ENCODE data around the gene DMXL1. TPM values are rescaled to one million over a fixed set of nuclear protein-coding genes. Genes with fewer than 3 reads are reported as not detected.

Gene DMXL1
- total RNA-seq, 4 donors from 2014 or later, result 78.8 to 181 (median 90.3) TPM

DNA sequence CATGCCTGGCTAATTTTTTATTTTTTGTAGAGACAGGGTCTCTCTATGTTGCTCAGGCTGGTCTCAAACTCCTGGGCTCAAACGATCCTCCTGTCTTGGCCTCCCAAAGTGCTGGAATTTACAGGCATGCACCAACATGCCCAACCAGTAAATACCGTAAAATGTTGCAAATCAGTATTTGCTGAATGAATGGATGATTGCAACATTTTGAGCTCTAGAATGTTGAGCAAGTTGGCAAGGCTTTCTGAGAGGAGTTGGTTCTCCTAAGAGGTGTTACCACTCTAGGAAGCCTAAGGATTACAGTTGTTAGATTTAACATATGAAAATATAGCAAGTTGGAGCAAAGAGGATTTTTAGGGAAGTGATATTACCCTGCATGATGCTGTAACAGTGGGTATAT is 15.6 kb upstream of the DMXL1 start:
- Histone ChIP-seq H3K4me1 (no peaks in the 10 kb centered on the region), H3K9me3 (no peaks in the 10 kb centered on the region), H3K4me3 (no peak overlapping the region), H3K27ac (no peak overlapping the region), H3K36me3 (no peaks in the 10 kb centered on the region), H3K27me3 (no peaks in the 10 kb centered on the region)
- DNase-seq, result no peak
- TF ChIP-seq POLR2A (IDR thresholded peaks at IDR 0.05), result no peak
- TF ChIP-seq, protein P1, sequence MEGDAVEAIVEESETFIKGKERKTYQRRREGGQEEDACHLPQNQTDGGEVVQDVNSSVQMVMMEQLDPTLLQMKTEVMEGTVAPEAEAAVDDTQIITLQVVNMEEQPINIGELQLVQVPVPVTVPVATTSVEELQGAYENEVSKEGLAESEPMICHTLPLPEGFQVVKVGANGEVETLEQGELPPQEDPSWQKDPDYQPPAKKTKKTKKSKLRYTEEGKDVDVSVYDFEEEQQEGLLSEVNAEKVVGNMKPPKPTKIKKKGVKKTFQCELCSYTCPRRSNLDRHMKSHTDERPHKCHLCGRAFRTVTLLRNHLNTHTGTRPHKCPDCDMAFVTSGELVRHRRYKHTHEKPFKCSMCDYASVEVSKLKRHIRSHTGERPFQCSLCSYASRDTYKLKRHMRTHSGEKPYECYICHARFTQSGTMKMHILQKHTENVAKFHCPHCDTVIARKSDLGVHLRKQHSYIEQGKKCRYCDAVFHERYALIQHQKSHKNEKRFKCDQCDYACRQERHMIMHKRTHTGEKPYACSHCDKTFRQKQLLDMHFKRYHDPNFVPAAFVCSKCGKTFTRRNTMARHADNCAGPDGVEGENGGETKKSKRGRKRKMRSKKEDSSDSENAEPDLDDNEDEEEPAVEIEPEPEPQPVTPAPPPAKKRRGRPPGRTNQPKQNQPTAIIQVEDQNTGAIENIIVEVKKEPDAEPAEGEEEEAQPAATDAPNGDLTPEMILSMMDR (IDR thresholded peaks at IDR 0.05), result no peak

DNA sequence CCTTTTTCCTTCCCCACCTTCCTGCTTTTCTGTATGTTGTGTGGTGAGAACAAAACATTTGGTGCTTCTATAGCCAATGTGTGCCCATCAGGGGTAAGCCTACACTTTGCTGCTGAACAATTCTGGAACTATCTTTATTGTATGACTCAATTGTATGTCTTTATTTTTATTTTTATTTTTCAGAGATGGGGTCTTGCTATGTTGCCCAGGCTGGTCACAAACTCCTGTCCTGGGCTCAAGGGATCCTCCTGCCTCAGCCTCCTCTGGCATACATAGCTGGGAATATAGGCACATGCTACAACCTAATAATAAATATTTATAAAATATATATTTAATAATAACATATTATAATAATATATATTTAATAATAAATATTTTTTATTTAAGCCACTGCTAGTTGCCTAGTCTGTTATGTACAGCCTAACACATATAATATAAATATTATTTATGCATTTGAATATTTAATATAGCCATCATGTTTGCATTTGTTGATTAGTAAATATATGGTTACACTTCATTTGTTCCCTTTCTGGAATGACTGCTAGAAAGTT is 11.8 kb upstream of the DMXL1 start:
- no peak overlapping the region for H3K4me3 ChIP-seq
- H3K4me1 ChIP-seq, result peaks cover 0 to 3% (median 0%) of the 10 kb centered on the region in 4 donors
- no peak overlapping the region for H3K27ac ChIP-seq
- DNase-seq, result no peak
- no peaks in the 10 kb centered on the region for H3K9me3 ChIP-seq
- TF ChIP-seq POLR2A (IDR thresholded peaks at IDR 0.05), result no peak
- TF ChIP-seq, protein P1 (IDR thresholded peaks at IDR 0.05), result no peak
- no peaks in the 10 kb centered on the region for H3K36me3 ChIP-seq
- H3K27me3 ChIP-seq, result no peaks in the 10 kb centered on the region

DNA sequence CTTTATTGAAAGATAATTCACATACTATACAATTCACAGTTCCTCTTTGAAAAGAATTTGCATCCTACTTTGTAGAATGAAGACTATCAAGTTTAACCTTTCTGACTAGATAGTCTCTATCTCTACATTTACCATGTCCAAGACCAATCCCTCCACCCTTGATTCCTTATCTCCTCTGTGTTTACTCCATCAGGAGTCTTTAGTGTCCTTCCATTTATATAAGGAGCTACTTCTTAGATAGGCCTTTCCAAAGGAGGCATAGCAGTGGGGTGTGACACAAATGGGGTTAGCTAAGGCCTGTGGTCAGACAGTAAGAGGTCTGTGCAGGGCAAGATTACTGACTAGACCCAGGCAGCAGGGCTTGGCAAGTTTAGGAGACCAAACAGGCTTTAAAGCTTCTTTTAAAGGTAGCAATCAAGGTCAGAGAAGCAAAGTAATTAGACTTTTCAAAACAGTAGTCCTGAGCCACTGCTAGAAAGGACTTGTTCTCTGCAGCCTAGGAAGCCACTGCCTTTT is 11.1 kb upstream of the DMXL1 start:
- Histone ChIP-seq H3K36me3 (no peaks in the 10 kb centered on the region), H3K9me3 (no peaks in the 10 kb centered on the region), H3K27ac (no peak overlapping the region), H3K4me3 (no peak overlapping the region), H3K4me1 (peaks cover 0 to 7% (median 0%) of the 10 kb centered on the region in 4 donors), H3K27me3 (no peaks in the 10 kb centered on the region)
- no peak for DNase-seq
- TF ChIP-seq, protein P1 (IDR thresholded peaks at IDR 0.05), result no peak
- no peak for TF ChIP-seq POLR2A (IDR thresholded peaks at IDR 0.05)

DNA sequence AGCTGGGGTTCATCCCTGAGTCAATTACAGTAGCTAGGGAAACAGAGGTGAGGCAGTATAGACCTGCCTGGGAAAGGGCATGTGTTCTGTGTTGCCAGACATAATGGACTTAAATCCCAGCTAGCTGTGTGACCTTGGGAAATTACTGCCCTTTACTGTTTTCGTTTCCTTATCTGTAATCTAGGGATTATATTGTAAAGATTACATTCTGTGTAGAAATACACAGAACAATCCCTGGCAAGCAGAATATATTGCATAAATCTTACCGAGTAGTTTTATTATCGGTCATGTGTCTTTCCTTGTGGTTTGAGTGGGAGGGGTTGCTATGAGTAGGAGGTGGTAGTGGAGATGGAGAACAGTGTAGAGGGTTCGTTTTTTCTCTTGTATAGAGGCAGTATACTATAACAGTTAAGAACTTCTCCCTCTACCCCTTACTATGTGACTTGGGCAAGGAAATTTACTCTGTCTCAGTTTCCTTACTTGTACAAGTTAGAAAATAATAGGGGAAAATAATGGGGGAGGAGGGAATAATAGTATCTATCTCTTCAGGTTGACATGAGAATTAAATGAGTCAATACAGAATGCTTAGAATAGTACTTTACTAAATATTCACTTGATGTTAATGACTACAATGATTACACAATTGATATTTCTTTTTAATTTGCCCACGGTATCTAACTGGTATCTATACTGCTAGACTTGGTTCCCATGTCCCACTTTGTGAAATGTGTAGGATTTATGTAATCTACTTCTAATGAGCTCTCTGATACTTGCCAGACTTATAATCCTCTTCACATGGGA is 7.1 kb upstream of the DMXL1 start:
- TF ChIP-seq, protein P1 (IDR thresholded peaks at IDR 0.05), result no peak
- TF ChIP-seq POLR2A (IDR thresholded peaks at IDR 0.05), result no peak
- Histone ChIP-seq H3K36me3 (no peaks in the 10 kb centered on the region), H3K27me3 (no peaks in the 10 kb centered on the region), H3K27ac (no peak overlapping the region), H3K4me3 (no peak overlapping the region), H3K4me1 (peaks cover 0 to 7% (median 0%) of the 10 kb centered on the region in 4 donors), H3K9me3 (no peaks in the 10 kb centered on the region)
- DNase-seq, result no peak

DNA sequence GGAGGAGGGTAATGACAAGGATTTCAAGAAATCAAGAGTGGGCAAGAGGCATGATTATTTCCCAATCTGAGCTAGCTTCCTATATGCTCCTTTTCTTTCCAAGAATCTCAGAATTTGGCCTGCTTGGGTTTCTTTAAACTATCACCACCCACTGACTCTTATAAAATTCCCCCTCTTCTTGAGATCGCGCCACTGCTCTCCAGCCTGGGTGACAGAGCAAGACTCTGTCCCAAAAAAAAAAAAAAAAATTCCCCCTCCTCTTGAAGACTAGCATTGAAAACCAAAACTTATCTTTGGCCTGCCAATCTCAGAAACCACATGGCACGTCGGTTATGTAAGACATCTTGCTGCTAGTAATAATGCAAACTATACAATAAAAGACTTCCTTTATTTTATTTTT is 3.4 kb upstream of the DMXL1 start:
- no peak overlapping the region for H3K4me3 ChIP-seq
- H3K27me3 ChIP-seq, result no peaks in the 10 kb centered on the region
- DNase-seq, result no peak
- no peaks in the 10 kb centered on the region for H3K36me3 ChIP-seq
- TF ChIP-seq, protein P1 (IDR thresholded peaks at IDR 0.05), result no peak
- TF ChIP-seq POLR2A (IDR thresholded peaks at IDR 0.05), result no peak
- H3K4me1 ChIP-seq, result peaks cover 0 to 13% (median 7%) of the 10 kb centered on the region in 4 donors
- no peak overlapping the region for H3K27ac ChIP-seq
- no peaks in the 10 kb centered on the region for H3K9me3 ChIP-seq

Data from Peyer's patch (tissue), 4 donors.